Uterus (tissue), 2 donors: Measurements from ENCODE around the gene C17orf113.

Source experiments
- CTCF ChIP-seq, 4 experiments: fragments of 200-600 bp in 2 of 4; fragments of 450-650 bp in 2 of 4; sonication (generic) in 2 of 4; IDR thresholded peaks; one replicate each; pipeline ENCODE4 v1.5.1; 2016 to 2019; ENCODE audit warnings: antibody characterized with exemption in 4 of 4, mild to moderate bottlenecking in 2 of 4, moderate library complexity in 1 of 4
- POLR2A ChIP-seq, 2 donors: fragments of 450-650 bp; IDR thresholded peaks; one replicate each; pipeline ENCODE4 v1.6.1; 2016; ENCODE audit warnings: antibody characterized with exemption in 2 of 2, mild to moderate bottlenecking in 1 of 2, moderate library complexity in 1 of 2

- TF ChIP-seq CTCF (IDR thresholded peaks at IDR 0.05), result no peak
- no peak for TF ChIP-seq POLR2A (IDR thresholded peaks at IDR 0.05)
These were observed 26.6 kb upstream of the C17orf113 start for GRCh38 chr17:42076797-42077559.
